Fibroblast of the aortic adventitia (primary cell): Measurements from ENCODE around the gene RPL41. TPM values are rescaled to one million over a fixed set of nuclear protein-coding genes. Genes with fewer than 3 reads are reported as not detected.
"Not testable (repeated sequence)": the region's sequence is repeated elsewhere in the genome, so short reads cannot be mapped to it uniquely, and the experiment has no call there.

Experiments used
- DNase-seq: peaks from one replicate; pipeline ENCODE4 v3.0.0-alpha.2; 2010; ENCODE audit warnings: low read depth
- H3K4me3 ChIP-seq: 2 replicates; pipeline ENCODE4 v1.5.1; 2011; ENCODE audit warnings: low read depth, mild to moderate bottlenecking, control low read depth, low read length, moderate library complexity
- CTCF ChIP-seq: IDR thresholded peaks from 2 replicates; pipeline ENCODE4 v1.5.1; 2011; ENCODE audit warnings: mild to moderate bottlenecking, low read length, control low read depth, inconsistent platforms; ENCODE audit not compliant: insufficient read depth
- total RNA-seq: library from RNA; depleted of rRNA; stranded (reverse); fragments of >200 nt; gene quantifications from 2 replicates; pipeline ENCODE4 v1.2.3, GENCODE V29; 2012; ENCODE audit warnings: low replicate concordance

The RPL41 gene
- total RNA-seq, 1 donor, result 2,772 TPM

DNA sequence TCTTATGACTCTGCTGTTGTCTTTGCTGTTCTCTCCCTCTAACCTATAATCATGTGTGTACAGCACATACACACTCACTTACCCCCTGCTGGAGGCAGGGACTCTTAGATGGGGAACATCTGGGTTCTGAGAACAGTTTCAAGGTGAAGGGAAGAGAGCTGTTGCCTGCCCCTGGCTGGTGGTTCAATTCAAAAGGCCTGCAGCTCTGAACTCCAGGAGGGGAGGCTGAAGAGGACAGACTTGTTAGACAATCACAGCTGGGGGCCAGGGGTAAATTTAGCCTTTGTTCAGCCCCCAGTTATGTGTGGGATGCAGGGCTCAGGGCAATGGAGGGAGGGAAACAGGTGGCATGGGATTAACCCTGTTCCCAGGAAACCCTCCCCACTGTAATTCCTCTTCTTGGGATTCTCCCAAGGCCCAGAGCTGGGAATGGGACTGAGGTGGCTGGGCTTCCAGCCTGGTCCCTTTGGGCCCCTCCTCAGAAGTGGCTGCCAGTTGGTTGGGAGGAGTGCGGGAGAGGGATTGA, 37.9 kb downstream of the RPL41 start:
- no peak overlapping the region for H3K4me3 ChIP-seq
- no peak for DNase-seq
- TF ChIP-seq CTCF, result no peak

GRCh38 chr12:56154818-56155217, 38.4 kb downstream of the RPL41 start:
- no peak overlapping the region for H3K4me3 ChIP-seq
- TF ChIP-seq CTCF, result no peak

DNA sequence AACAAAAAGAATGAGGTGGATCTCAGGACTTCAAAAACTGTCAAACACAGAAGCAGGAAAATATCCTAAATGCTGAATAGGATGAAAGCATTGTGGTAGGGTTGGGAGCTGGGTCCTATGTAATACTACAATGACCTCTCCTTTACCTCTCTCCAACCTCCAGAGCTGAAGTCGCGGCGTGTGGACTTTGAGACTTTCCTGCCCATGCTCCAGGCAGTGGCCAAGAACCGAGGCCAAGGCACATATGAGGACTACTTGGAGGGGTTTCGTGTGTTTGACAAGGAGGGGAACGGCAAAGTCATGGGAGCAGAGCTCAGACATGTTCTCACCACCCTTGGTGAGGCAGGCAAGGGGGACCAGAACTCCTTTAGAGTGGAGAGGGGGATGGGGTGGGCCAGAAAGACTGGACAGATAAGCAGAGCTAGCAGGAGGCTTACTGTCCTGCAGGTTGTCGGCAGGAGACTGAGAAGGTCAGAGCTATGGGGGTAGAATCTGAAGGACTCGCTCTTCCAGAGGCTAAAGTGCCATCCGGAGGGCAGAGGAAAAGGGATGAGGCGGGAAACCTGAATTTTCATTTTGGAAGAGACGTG, 38.9 kb downstream of the RPL41 start:
- DNase-seq, result no peak
- TF ChIP-seq CTCF, result no peak
- H3K4me3 ChIP-seq, result no peak overlapping the region

More at GRCh38 chr12:56154818-56155217, 38.4 kb downstream of the RPL41 start:
- DNase-seq, result no peak

DNA sequence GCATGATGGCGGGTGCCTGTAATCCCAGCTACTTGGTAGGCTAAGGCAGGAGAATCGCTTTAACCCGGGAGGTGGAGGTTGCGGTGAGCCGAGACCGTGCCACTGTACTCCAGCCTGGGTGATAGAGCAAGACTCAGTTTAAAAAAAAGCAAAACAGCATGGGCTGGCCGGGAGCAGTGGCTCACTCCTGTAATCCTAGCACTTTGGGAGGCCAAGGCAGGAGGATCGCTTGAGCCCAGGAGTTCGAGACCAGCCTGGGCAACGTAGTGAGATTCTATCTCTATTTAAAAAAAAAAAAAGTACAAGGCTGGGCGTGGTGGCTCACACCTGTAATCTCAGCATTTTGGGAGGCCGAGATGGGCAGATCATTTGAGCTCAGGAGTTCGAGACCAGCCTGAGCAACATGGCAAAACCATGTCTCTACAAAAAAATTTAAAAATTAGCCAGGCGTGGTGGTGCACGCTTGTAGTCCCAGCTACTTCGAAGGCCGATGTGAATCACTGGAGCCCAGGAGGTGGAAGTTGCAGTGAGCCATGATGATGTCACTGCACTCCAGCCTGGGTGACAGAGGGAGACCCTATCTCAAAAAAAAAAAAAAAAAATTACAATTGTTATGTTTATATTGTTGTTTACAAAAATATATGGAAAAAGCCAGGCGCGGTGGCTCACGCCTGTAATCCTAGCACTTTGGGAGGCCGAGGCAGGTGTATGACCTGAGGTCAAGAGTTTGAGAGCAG, 40.2 kb downstream of the RPL41 start:
- DNase-seq, result not testable (repeated sequence)

DNA sequence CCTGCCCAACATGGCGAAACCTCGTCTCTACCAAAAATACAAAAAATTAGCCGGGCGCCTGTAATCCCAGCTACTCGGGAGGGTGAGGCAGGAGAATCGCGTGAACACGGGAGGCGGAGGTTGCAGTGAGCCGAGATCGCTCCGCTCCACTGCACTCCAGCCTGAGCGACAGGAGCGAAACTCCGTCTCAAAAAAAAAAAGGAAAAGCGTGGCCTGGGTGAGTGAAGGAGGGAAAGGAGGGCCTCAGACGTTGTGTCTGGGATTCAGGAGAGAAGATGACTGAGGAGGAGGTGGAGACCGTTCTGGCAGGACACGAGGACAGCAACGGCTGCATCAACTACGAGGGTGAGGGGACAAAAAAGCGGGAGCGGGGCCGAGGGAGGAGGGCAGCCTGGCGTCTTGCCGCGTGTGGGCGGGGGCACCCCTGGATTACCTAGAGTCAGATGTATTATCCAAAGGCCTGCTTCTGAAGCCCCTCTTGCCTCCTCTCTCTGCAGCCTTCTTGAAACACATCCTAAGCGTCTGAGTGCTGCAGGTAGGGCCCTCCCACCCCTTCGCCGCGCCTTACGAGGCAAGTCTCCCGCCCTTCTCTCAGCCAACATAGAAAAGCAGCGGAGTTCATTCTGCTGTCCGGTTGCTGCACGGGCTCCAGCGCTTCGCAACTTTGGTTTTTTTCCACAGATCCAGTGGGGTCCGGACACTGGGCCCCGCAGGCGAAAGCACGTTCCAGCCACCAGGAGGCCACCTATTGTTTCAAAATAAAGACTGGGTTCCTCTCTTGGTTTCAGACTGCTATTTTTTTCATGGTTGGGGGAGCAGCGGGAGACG, 41.0 kb downstream of the RPL41 start:
- DNase-seq, result peak; percentile 86
- peak overlapping the region; percentile 98 for H3K4me3 ChIP-seq
- TF ChIP-seq CTCF, result peak; percentile 77

More for the DNA sequence above, 40.2 kb downstream of the RPL41 start:
- H3K4me3 ChIP-seq, result not testable (repeated sequence)

DNA sequence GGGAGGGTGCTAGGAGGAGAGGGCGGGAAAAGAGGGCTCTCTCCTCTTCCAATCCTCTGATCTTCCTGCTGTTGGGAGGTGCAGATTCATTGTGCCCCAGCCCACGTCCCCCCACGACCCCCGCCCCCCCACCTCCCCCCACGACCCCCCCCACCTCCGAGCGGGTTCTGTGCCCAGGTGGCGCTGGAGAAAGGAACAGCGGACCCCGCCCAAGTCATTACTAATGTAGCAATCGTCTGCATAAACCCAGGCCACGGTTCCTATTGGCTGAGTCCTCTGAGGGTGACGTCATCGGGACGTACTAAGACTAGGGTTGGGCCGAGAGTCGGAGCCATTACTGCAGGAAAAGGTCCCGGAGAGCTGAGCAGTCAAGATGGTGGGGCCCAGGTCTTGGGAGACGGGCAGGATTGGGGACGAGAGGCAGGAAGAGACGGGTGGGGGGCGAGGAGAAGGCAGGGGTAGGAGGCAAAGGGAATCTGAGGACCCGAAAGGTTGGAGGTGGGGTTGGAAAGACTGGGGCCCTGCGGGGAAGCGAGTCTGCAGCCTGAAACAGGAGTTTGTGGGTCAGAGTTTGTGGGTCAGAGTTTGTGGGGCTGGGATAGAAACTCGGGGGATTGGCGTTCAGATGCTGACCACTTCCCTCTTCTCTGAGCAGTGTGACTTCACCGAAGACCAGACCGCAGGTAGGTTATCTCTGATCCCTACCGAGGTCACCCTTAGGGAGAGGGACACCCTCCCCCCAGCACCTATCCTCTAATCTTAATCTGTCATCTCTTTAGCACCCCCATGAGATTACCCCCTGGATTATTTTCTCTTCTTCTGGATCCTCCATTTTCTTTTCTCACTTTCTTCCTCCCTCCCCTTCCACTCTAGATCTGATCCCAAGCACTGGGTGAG, 41.8 kb downstream of the RPL41 start, which contains the start of gene MYL6:
Gene MYL6, plus strand, starts transcription at position 331 of the 897 bp plus-strand sequence. Its CDS starts 43 bp downstream, at position 374.
- no peak for TF ChIP-seq CTCF
- DNase-seq, result peak; percentile 99
- peak within 1 kb of the TSS; percentile 98 for H3K4me3 ChIP-seq
